Activated CD4-positive, alpha-beta T cell treated with anti-CD3 and anti-CD28 coated beads for 24 hours (primary cell): ENCODE data around the gene ADH7.
"Not testable (repeated sequence)": the region's sequence is repeated elsewhere in the genome, so short reads cannot be mapped to it uniquely, and the experiment has no call there.

Experiments used
- DNase-seq, 2 donors: peaks; one replicate each; pipeline ENCODE4 v3.0.0-alpha.2; 2020; ENCODE audit warnings: low read depth in 2 of 2

ADH7 gene

GRCh38 chr4:99379571-99379970 lies 55.6 kb downstream of the ADH7 start:
- no peak for DNase-seq

- DNase-seq, result no peak
Measured at GRCh38 chr4:99378876-99379275, 56.3 kb downstream of the ADH7 start.

- not testable (repeated sequence) for DNase-seq
Measured at GRCh38 chr4:99377341-99377740, 57.8 kb downstream of the ADH7 start.

GRCh38 chr4:99372464-99372863 lies 62.7 kb downstream of the ADH7 start:
- not testable (repeated sequence) for DNase-seq

GRCh38 chr4:99367817-99368216 lies 67.3 kb downstream of the ADH7 start:
- DNase-seq, result not testable (repeated sequence)

- DNase-seq, result no peak
Measured at GRCh38 chr4:99366491-99366890, 68.7 kb downstream of the ADH7 start.

- DNase-seq, result no peak
Measured at GRCh38 chr4:99362768-99363167, 72.4 kb downstream of the ADH7 start.
